GM18519 (cell line): Measurements from ENCODE around the gene ERMN.
"Not testable (repeated sequence)": the region's sequence is repeated elsewhere in the genome, so short reads cannot be mapped to it uniquely, and the experiment has no call there.

Experiments
- ATAC-seq: cut with Tn5 transposase; IDR thresholded peaks from one replicate; pipeline ENCODE4 v1.9.1; 2021; ENCODE audit warnings: mild to moderate bottlenecking, moderate library complexity; ENCODE audit not compliant: unreplicated experiment, low FRiP score

Gene ERMN, protein sequence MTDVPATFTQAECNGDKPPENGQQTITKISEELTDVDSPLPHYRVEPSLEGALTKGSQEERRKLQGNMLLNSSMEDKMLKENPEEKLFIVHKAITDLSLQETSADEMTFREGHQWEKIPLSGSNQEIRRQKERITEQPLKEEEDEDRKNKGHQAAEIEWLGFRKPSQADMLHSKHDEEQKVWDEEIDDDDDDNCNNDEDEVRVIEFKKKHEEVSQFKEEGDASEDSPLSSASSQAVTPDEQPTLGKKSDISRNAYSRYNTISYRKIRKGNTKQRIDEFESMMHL

DNA sequence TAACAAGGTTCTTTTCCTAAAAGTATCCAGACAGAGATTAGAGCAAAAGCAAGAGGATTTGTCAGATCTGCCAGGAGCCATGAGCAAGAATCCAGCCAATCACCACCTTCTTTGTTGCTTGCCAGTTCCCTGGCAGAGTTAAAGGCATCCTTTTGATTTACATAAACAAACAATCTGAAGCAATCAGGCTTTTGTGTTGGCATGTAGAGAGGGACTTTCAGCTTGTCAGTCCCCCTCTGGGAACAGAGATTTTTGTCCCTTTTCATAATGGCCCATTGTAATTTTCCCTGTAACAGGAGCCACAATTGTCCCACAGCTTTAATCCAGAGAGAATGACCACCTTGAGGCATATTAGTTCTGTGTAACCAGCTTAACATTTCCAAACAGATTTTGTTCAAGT is at the start of gene ERMN:
TSS of gene ERMN (minus strand) at position 39 of the 400 bp plus-strand sequence. CDS start 182 bp downstream, outside the sequence.
- no peak for ATAC-seq

DNA sequence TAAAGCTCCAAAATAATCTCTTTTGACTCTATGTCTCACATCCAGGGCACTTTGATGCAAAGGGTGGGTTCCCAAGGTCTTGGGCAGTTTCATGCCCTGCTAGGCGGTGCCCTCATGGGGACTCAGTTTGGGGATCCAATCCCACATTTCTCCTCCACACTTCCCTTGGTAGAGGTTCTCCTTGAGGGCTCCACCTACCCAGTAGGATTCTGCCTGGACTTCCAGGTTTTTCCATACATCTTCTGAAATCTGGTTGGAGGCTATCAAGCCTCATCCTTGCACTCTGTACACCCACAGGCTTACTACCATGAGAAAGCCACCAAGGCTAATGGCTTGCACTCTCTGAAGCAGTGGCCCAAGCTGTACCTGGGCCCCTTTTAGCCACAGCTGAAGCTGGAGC is 49.8 kb upstream of the ERMN start:
- no peak for ATAC-seq

DNA sequence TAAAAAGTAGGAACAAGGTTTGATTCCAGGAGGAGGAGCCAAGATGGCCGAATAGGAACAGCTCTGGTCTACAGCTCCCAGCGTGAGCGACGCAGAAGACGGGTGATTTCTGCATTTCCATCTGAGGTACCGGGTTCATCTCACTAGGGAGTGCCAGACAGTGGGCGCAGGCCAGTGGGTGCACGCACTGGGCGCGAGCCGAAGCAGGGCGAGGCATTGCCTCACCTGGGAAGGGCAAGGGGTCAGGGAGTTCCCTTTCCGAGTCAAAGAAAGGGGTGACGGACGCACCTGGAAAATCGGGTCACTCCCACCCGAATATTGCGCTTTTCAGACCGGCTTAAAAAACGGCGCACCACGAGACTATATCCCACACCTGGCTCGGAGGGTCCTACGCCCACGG is 42.9 kb upstream of the ERMN start:
- ATAC-seq = not testable (repeated sequence)

DNA sequence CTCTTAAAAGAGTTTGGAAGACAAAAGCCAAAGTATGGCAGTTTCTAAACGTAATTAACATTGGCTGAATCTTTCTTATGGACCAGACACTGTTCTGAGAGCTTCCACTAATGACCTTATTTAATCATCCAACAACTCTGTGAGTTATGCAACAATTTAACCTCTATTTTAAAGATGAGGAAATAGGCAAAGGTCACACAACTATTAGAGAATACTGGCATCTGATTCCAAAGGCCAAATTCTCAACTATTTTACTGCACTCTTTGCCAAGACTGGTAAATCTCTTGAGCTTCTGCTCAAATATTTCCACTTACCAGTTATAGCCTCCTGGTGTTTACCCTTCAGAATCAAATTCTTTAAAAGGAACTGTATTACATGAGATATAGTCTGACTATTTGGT is 42.1 kb upstream of the ERMN start:
- ATAC-seq = no peak

DNA sequence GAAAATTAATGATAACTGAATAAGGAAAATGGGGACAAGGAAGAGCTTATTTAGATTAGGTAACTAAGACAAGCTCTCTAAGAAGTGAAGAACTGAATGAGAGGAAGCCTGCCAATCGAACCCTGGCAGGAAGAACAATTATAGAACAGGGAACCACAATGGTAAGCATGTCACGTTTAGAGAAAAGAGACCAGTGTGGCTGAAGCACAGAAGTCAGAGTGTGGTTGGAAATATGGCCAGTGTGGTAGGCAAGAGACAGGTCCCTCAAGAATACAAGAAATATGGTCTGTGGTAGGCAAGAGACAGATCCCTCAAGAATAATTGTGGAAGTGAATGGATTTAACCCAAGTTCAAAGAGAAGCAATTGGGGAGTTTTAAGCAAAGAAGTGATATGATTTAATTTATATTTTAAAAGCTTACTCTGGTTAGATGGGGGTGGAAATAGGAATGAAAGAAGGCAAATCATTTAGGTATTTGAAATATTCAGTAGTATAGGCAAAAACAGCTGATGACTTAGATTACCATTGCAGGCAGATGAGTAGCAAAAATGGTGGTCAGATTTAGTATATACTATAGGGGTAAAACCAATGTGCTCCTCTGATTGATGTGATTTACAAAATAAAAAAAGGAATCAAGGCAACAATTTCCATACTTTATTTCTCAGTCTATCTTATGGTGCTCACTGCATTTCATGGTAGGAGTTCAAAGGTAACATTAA is 38.8 kb upstream of the ERMN start:
- ATAC-seq = peak; percentile 87

DNA sequence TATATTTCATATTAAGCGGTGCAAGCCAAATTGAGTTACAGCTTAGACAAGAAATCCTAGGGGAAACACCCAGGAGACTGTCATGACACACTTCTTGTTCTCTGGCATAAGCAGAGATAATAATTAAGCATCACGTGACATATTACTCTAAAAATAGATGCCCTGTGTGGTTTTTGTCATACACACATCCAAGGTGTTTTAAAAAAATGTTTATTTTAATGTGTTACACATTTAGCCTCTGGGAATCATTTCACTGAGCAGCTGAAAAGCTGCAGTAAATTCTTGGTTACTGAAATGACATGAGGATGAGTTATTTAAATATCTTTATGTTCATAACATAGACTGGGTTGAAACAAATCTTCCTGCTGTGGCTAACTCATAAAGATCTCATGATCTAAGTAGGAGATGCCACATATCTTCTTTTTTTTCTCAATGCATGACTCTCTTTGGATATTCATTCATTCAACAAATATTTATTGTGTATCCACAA is 38.0 kb upstream of the ERMN start:
- ATAC-seq = peak; percentile 32

DNA sequence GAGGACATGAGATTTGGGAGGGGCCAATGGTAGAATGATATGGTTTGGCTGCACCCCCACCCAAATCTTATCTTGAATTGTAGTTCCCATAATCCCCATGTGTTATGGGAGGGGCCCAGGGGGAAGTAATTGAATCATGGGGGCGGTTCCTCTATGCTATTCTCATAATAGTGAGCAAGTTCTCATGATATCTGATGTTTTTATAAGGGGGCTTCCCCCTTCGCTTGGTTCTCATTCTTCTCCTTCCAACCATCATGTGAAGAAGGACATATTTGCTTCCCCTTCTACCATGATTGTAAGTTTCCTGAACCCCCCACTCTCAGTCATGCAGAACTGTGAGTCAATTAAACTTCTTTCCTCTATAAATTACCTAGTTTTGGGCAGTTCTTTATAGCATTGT is 37.0 kb upstream of the ERMN start:
- ATAC-seq = no peak

DNA sequence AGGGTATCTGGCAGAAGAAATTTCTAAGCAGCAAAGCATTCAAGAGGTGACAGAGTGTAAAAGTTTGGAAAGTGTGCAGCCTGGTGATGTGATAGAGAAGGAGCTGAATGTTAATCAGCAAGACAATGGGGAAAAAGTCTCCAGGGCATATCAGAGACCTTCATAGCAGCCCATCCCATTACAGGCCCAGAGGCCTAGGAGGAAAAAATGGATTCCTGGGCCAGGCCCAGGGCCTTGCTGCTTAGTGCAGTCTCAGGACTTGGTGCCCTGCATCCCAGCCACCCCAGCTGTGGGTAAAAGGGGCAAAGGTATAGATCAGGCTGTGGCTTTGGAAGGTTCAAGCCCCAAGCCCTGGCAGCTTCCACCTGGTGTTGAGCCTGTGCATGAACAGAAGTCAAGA is 35.9 kb upstream of the ERMN start:
- ATAC-seq = no peak

DNA sequence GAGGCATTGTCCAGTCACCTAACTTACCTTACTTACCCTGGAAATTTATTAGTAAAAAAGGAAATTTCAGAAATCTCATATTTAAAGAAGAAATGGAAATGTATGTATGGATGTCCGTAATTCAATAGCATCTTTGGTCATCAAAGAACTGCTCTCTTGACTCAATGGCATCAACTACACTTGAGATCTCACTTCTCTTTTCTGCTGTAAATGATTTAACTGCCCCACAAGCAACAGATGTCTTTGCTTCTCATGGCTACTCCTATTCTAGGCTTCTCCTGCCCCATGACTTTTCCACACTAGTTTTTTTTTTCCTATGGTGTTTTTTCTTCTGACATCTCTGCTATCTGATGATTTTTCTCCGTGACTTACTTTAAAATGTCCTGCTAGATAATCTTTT is 34.0 kb upstream of the ERMN start:
- no peak for ATAC-seq

DNA sequence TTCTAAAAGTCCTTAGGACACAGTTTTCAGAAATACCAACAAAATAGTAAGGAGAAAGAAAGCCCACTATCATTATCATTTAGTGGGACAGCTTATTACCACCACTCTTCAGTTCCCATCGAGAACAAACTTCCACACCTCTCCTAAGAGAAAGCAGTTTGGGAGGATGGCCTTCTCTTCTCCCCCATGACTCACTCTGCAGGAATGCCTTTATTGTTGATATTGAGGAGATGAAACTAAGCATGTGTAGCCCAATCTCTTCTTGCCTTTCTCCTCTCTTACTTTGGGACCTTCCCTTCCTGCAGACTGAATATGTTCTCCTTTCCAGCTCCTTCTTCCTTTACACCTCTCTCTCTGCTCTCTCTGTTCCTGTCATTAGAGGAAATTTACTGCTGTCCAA is 30.0 kb upstream of the ERMN start:
- no peak for ATAC-seq

DNA sequence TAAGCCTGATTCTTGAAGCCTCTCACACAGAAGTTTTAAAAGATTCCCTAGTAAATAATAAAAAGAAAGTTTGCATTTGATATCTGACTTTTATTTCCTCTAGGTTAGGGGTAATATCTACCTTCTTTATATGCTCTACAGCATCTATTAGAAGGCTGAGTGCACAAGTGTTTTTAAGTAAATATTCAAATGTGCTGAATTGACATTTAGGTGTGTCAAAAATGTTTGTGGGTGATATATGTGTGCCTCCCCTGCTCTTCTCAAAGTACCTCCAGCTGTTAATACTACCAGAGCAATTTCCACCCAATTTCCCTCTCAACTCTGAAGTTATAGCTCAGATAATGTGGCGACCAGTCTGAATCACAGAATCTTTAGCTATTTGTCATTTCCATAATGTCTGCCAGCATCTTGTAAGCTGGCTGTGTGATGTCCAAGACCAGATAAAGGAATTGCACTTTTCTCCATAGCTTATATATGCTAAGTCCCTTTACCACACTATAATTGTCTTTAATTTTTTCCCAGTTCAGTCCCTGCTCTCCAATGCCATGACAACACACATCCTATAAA is 24.4 kb upstream of the ERMN start:
- no peak for ATAC-seq

DNA sequence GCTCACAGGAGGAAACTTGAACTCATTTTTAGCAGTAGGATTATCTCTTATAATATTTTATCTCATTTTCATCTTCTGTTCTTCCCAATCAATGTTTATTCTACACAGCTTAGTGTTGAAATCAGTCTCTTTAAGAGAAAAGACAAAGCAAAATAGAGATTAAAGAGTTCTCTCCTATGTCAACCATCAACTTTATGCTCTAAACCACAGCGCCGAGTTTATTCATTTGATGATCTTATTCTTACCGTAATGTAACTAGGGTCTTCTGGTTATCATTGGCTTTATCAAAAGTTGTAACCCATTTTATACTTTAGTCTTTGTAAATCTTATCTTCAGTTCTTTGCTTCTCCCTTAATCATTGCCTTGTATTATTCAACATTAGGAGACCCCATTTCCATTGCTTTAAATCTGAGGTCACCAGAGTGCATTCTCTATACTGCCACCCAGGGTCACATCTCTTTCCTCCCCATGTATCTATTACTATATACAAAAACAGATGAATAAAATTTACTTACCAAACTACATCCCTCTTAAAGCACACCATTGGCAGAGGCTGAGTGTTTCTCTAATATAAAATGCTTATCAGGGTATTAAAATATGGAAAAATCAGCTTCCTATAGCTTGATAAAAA is 22.8 kb upstream of the ERMN start:
- no peak for ATAC-seq

DNA sequence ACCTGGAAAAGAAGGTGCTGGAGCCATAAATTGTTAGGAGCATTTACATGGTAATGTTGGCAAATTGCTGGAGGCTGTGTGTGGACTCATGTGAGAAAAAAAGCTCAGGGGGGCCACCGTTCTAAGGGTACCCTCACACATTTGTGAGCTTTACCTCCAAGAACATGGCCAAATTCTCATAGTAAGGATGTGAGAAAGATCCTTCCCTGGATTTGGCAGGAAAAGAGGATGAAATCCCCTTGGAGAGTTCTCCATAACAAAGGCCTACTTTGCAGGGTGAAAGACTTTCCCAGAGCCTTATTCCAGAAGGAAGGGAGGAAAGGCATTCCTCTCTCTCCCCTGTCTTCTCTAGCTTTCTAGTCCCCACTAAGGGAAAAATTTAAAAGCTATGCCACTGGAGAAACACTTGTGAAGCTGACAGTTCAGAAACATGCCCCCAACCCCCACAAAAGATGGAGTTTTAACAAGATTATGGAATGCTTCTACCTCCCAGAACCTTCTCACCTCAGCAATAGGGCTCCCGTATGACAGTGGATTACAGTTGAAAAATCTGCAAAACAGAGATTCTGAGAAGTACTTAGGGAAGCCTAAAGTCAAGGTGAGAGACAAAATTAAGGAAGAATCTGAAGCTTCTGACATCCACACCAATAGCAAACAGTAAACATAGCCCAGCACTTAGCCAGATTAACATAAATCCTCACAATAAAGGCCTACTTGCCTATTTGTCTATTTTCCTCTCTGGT is 20.2 kb upstream of the ERMN start:
- no peak for ATAC-seq

DNA sequence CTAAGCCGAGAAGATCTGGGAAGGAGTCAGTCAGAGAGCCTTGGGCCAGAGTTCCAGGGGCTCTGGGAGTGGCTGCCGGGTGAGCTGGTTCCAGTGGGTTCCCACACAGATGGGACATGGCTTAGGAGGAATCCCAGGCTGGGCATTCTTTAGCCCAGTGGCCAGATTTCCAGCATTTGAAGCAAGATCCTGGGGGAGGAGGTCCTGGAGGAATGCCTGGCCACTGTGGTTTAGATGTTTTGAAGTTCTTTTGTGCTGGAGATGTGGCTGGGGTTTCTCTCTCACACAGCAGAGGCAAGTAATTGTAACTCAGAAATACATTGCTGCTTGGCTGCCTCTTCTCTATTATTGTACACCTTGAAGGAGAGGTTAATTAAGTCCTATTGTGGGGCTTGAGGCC is 15.8 kb upstream of the ERMN start:
- ATAC-seq = not testable (repeated sequence)

DNA sequence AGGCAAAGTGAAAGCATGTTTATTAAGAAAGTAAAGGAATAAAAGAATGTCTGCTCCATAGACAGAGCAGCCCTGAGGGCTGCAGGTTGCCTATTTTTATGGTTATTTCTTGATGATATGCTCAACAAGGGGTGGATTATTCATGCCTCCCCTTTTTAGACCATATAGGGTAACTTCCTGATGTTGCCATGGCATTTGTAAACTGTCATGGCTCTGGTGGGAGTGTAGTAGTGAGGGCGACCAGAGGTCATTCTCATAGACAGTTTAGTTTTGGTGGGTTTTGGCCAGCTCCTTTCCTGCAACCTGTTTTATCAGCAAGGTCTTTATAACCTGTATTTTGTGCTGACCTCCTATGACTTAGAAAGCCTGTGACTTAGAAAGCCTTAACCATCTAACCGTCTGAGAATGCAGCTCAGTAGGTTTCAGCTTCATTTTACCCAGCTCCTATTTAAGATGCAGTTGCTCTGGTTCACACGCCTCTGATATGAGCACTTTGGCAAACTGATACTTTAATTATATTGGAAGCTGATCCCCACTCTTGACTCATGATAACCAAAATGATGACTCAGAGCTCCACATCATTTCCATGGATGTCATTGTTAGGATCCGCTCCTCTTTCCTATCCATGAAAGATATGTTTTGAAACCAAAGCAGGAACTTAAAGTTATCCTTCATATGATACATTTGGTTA is 14.5 kb upstream of the ERMN start:
- ATAC-seq = no peak

DNA sequence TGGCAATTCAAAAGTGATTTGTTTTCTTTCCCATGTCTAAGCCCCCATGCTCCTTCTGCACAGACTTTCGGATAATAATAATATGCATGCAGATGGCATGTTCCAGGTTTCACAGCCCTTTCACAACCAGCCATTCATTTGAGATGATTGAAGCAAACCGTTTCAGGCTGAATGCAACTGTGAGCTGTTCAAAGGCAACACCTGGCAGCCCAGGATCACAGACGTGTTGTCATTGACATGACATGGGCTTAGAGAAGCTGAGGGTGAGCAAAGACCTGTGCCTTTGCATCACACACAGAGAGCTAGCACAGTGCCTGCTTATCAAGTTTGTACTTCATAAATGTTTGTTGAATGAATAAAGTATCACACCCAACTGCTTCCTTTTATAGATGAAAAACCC is 12.4 kb upstream of the ERMN start:
- ATAC-seq = no peak

DNA sequence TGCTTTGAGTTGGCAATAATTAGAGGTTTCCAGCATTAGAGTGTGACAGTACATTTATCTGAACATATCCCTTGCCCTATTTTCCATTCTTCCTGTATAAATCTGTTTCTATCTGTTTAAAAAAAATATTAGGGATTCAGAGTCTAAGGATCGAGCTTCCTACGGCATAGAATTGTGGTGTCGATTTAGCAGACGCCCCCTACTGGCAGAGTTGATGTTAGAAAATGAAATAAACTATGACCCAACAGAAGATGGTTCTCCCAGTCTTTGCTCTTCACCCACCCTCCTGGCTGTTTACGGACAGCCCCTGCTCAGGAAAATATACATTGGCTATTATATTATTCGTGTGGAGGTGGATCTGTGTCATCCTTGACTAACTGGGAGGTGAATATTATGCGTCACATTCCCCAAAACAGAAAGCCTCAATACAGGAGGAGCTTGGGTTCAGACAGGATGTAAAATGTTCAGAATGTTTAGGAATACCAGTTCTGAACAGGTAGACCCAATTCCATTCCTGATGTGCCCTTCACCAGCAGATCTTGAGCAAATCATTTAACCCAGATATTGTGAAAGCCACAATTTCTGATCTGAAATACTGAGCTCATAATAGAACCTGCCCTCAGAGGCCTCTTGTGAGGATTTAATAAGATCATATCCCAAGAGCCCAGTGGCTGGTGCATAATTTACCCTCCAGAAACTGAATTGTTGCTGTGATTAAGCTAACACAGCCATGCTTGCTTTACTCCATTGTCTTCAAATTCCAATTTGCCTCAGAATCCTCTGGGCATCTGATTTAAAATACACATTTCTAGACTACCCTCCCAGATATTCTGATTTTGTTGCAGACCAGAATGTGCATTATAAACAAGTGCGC is 10.8 kb upstream of the ERMN start:
- peak; percentile 41 for ATAC-seq

DNA sequence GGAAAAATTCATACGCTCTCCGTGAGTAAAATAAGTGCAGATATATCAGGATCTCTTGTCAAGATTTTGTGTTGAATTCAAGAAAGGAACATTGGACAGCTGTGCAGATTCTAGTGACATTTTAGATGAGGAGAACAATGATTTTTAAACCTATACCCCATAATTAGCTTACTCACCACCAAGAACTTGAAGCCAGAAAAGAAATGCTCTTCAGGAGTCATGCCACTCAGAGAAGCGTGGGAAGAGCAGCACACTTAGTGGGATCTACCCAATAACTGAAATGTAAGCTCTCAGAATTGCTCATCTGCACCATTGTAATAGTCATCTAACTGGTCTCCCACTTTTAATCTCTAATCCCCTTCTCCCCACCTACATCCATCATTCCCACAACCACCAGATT is 9.2 kb upstream of the ERMN start:
- ATAC-seq = no peak

DNA sequence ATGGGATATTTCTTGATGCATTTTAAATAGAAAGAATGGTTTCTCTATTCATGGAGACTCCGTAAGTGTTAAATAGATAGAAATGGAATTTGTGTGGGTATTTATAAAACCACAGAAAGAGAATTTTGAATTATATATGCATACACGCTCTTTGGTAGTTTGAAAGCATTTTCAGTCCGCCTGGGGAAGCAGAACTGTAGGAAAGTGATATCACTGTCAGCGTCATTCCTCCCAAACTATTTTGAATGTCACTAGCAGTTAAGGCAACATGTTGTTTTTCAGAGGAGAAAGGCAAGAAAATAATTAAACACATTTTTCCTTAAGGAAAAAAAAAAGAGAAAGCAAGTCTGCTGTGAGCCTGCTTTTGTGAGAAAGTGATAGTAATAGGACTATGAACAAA is 8.7 kb upstream of the ERMN start:
- no peak for ATAC-seq
